Measurements from ENCODE around the gene STX5.
"Not testable (repeated sequence)": the region's sequence is repeated elsewhere in the genome, so short reads cannot be mapped to it uniquely, and the experiment has no call there.

The STX5 gene

GRCh38 chr11:62854013-62854824, 22.4 kb upstream of the STX5 start:
- DNase-seq (ENCODE audit: low read depth in 2 of 2) = no peak

- DNase-seq (ENCODE audit: low read depth in 2 of 2) = no peak
These were observed 21.6 kb upstream of the STX5 start for GRCh38 chr11:62853279-62853965.

GRCh38 chr11:62852523-62853188, 20.8 kb upstream of the STX5 start:
- DNase-seq (ENCODE audit: low read depth in 2 of 2) = no peak

DNA sequence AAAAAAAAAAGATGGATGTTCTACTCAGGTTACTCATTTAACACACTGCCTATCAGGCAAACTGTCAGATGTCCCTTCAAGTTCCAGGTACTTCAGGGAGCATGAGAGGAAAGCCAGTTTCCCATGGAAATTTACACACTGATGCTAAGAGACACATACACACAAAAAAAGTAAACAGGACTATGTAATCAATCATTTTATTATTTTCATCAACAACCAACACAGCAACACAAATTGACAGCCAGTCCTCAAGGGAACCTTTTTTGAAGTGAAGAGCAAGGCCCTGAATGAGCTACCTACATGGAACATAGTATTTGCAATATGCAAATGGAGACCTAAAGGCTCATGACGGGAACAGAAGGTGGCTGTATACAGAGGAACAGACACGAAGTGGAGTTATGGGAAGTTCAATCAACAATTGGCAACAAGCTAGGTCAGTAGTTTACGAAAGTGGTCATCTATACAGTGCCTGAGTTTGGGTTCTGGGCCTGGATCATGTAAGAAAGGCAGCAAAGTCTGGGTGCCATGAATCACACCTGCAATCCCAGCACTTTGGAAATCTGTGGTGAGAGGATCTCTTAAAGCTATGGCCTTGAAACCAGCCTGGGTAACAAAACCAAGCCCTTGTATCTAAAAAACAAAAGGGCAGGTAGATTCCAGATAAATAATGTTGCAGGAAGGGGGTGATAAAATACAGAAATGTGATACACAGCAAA, 20.1 kb upstream of the STX5 start:
- DNase-seq (ENCODE audit: low read depth in 2 of 2) = no peak

DNA sequence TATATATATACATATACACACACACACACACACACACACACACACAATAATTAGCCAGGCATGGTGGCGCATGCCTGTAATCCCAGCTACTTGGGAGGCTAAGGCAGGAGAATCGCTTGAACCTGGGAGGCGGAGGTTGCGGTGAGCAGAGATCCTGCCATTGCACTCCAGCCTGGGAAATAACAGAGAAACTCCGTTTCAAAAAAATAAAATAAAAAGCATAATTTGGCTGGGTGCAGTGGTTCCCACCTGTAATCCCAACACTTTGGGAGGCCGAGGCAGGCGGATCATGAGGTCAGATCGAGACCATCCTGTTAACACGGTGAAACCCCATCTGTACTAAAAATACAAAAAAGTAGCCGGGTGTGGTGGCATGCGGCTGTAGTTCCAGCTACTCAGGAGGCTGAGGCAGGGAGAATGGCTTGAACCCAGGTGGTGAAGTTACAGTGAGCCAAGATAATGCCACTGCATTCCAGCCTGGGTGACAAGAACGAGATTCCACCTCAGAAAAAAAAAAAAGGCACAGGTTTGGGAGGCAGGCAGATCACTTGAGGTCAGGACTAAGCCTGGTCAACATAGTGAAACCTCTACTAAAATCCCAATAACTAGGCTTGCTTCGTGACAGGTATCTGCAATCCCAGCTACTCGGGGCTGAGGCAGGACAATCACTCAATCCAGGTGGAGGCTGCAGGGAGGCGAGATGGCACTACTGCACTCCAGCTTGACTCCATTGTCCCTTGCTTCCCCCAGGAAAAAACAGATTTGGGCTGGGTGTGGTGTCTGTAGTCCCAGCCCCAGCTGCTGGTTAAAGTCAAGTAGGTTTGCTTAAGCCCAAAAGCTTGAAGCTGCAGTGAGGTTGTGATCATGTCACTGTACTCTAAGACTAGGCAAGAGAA, 19.3 kb upstream of the STX5 start:
- no peak for DNase-seq (ENCODE audit: low read depth in 2 of 2)

DNA sequence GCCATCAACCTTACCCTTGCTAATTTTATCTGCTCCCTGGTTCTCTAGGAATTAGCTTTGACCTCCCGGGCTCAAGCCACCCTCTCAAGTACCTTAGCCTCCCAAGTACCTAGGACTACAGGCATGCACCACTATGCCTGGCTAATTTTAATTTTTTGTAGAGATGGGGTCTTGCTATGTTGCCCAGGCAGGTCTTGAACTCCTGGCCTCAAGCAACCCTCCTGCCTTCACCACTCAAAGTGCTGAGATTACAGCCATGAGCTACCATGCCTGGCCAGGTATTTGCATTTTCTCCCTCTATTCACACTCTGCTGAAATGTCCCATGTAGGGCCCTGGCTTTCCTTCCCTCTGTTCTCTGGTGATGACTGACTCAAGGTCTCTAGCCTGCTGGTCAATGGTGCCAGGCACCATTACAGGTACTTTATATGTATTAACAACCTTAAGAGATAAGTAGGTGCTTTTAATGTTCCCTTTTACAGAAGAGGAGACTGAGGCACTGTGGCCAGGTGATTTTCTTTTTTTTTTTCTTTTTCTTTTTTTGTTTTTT, 16.0 kb upstream of the STX5 start:
- no peak for DNase-seq (ENCODE audit: low read depth in 2 of 2)

- no peak for DNase-seq (ENCODE audit: low read depth in 2 of 2)
These were observed 14.3 kb upstream of the STX5 start for GRCh38 chr11:62846177-62846576.

DNA sequence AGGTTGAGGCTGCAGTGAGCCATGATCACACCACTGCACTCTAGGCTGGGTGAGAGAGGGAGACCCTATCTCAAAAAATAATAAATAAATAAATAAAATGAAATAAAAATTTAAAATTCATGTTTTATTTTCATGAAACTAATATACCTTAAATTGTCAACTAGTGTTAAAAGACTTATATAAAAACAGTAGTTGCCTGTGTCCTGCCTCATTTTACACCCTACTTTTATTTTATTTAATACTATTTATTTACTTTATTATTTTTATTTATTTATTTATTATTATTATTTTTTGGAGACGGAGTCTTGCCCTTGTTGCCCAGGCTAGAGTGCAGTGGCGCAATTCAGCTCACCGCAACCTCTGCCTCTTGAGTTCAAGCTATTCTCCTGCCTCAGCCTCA, 12.3 kb upstream of the STX5 start:
- DNase-seq (ENCODE audit: low read depth in 2 of 2) = no peak

GRCh38 chr11:62843466-62843865, 11.6 kb upstream of the STX5 start:
- DNase-seq (ENCODE audit: low read depth in 2 of 2) = no peak

DNA sequence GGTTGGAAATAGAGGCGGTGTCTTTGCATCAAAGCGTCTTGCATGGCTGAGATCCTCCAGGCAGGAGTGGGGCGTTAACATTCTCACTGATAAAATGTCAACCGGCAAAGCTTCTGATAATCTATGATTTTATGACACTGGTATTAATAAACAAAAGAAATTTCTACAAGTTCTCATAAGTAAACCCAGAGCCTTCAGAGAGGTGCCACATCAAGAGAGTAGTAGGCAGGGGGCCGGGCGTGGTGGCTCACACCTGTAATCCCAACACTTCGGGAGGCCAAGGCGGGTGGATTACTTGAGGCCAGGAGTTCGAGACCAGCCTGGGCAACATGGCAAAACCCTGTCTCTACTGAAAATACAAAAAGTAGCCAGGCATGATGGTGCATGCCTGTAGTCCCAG, 11.0 kb upstream of the STX5 start:
- DNase-seq (ENCODE audit: low read depth in 2 of 2) = not testable (repeated sequence)

- no peak for DNase-seq (ENCODE audit: low read depth in 2 of 2)
These were observed 10.4 kb upstream of the STX5 start for GRCh38 chr11:62842171-62842741.

DNA sequence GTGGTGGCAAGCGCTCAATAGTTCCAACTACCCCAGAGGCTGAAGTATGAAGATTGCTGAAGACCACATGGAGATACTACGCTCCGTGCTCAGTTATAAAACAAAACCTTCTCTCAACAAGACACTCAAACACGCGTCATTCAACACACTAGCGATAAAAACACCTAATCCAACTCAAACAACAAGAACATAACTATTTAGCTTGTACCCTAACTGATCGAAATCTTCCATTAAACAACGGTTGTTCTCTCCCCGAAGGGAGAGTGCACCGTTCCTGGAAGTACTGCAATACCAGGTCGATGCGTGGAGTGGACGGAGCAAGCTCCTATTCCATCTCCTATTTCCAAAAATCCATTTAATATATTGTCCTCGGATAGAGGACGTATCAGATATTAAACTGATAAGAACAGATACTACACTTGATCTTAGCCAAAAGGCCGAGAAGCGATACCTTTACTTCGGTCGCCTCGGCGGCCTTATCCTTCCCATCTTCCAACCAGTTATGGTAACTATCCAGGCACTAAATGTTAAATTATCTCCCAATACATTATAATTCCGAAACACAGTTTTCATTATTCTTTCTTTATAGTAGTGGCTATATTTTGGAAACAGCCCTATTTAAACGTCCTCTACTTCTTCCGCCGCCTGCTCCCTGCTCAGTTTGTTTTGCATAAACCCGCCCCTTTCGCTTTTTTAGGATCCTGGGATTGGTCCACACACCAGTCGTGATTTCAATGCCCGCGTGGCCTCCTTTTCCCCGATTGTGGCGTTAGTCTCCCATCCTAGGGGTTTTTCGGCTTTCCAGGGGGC, 9.7 kb upstream of the STX5 start:
- peak in 1 of 2 donors; percentile 61 for DNase-seq (ENCODE audit: low read depth in 2 of 2)

GRCh38 chr11:62840721-62841360, 9.0 kb upstream of the STX5 start:
- DNase-seq (ENCODE audit: low read depth in 2 of 2) = peak in 1 of 2 donors; percentile 62

- DNase-seq (ENCODE audit: low read depth in 2 of 2) = peak; percentile 68 to 70
These were observed 7.4 kb upstream of the STX5 start, which contains the start of gene WDR74 for GRCh38 chr11:62839050-62839945. Gene WDR74, minus strand, starts transcription at chr11:62839590. Its CDS starts 20 bp downstream, at chr11:62839570.

GRCh38 chr11:62835336-62835735, 3.5 kb upstream of the STX5 start:
- DNase-seq (ENCODE audit: low read depth in 2 of 2) = no peak

GRCh38 chr11:62832336-62833234, 734 bp upstream of the STX5 start, which contains the start of gene TEX54:
Gene TEX54, minus strand, starts transcription at chr11:62832841.
- DNase-seq (ENCODE audit: low read depth in 2 of 2) = no peak
